Ectodermal cell (in vitro differentiated cells): ENCODE measurements around the gene TSGA10IP.

Experiments used
- H3K27ac ChIP-seq: 2 replicates; pipeline ENCODE4 v1.7.0; 2013; ENCODE audit warnings: mild to moderate bottlenecking, low read depth, low read length; ENCODE audit not compliant: insufficient read depth, poor library complexity, severe bottlenecking
- H3K27me3 ChIP-seq: 2 replicates; pipeline ENCODE4 v1.7.0; 2013; ENCODE audit warnings: mild to moderate bottlenecking, low read length; ENCODE audit not compliant: insufficient read depth, control insufficient read depth, poor library complexity, severe bottlenecking
- H3K36me3 ChIP-seq: one replicate; pipeline ENCODE4 v1.7.0; 2013; ENCODE audit warnings: low read length; ENCODE audit not compliant: control insufficient read depth, insufficient read depth
- H3K4me1 ChIP-seq: one replicate; pipeline ENCODE4 v1.7.0; 2013; ENCODE audit warnings: low read length; ENCODE audit not compliant: control insufficient read depth, insufficient read depth
- H3K4me3 ChIP-seq: 2 replicates; pipeline ENCODE4 v1.7.0; 2013; ENCODE audit warnings: low read depth, low read length, control low read depth; ENCODE audit not compliant: insufficient read depth
- H3K9me3 ChIP-seq: 2 replicates; pipeline ENCODE4 v1.7.0; 2013; ENCODE audit warnings: mild to moderate bottlenecking, low read length, moderate library complexity; ENCODE audit not compliant: control insufficient read depth
- WGBS, 2 experiments: methylation state at CpG; one replicate each; pipeline ENCODE4 v1.1.7; 2013; ENCODE audit warnings: missing lambda C conversion rate in 2 of 2; 5-methylcytosine and 5-hydroxymethylcytosine counted together

TSGA10IP gene

GRCh38 chr11:65903715-65904114, 41.6 kb upstream of the TSGA10IP start:
- Histone ChIP-seq H3K27ac (no peak overlapping the region), H3K27me3 (peaks cover 58% of the 10 kb centered on the region), H3K4me3 (no peak overlapping the region), H3K4me1 (peaks cover 5% of the 10 kb centered on the region), H3K36me3 (no peaks in the 10 kb centered on the region), H3K9me3 (no peaks in the 10 kb centered on the region)
- 78 to 80% methylated on average over 8 of the region's 8 CpGs for WGBS, 2 experiments

GRCh38 chr11:65906602-65907001, 38.7 kb upstream of the TSGA10IP start:
- H3K4me3 ChIP-seq: no peak overlapping the region
- no peaks in the 10 kb centered on the region for H3K9me3 ChIP-seq
- peaks cover 33% of the 10 kb centered on the region for H3K27me3 ChIP-seq
- H3K4me1 ChIP-seq: no peaks in the 10 kb centered on the region
- no peaks in the 10 kb centered on the region for H3K36me3 ChIP-seq
- WGBS, 2 experiments: 83 to 94% methylated on average over 5 of the region's 5 CpGs
- H3K27ac ChIP-seq: no peak overlapping the region

GRCh38 chr11:65907878-65908277, 37.4 kb upstream of the TSGA10IP start:
- WGBS, 2 experiments: 86 to 91% methylated on average over 6 of the region's 6 CpGs
- Histone ChIP-seq H3K27me3 (peaks cover 20% of the 10 kb centered on the region), H3K27ac (no peak overlapping the region)

GRCh38 chr11:65911682-65912568, 33.4 kb upstream of the TSGA10IP start:
- H3K4me1 ChIP-seq: no peaks in the 10 kb centered on the region
- no peak overlapping the region for H3K27ac ChIP-seq

More at GRCh38 chr11:65907878-65908277, 37.4 kb upstream of the TSGA10IP start:
- H3K4me3 ChIP-seq: no peak overlapping the region
- H3K36me3 ChIP-seq: no peaks in the 10 kb centered on the region
- no peaks in the 10 kb centered on the region for H3K4me1 ChIP-seq
- no peaks in the 10 kb centered on the region for H3K9me3 ChIP-seq

GRCh38 chr11:65912845-65913244, 32.4 kb upstream of the TSGA10IP start:
- no peak overlapping the region for H3K4me3 ChIP-seq
- H3K27me3 ChIP-seq: peaks cover 4% of the 10 kb centered on the region
- no peaks in the 10 kb centered on the region for H3K4me1 ChIP-seq
- WGBS, 2 experiments: 86 to 91% methylated on average over 4 of the region's 4 CpGs
- no peaks in the 10 kb centered on the region for H3K9me3 ChIP-seq
- H3K36me3 ChIP-seq: no peaks in the 10 kb centered on the region
- no peak overlapping the region for H3K27ac ChIP-seq

More at GRCh38 chr11:65911682-65912568, 33.4 kb upstream of the TSGA10IP start:
- Histone ChIP-seq H3K9me3 (no peaks in the 10 kb centered on the region), H3K27me3 (peaks cover 10% of the 10 kb centered on the region), H3K36me3 (no peaks in the 10 kb centered on the region), H3K4me3 (no peak overlapping the region)
- WGBS, 2 experiments: 43% methylated on average over 14 of the region's 14 CpGs

- no peaks in the 10 kb centered on the region for H3K36me3 ChIP-seq
- H3K9me3 ChIP-seq: no peaks in the 10 kb centered on the region
- WGBS, 2 experiments: 76 to 81% methylated on average over 10 of the region's 10 CpGs
- no peak overlapping the region for H3K4me3 ChIP-seq
- H3K4me1 ChIP-seq: no peaks in the 10 kb centered on the region
- peak overlapping the region; percentile 16 for H3K27ac ChIP-seq
- H3K27me3 ChIP-seq: no peaks in the 10 kb centered on the region
Observed at GRCh38 chr11:65915101-65915820, 30.0 kb upstream of the TSGA10IP start.

GRCh38 chr11:65915821-65916251, 29.4 kb upstream of the TSGA10IP start:
- no peaks in the 10 kb centered on the region for H3K36me3 ChIP-seq
- H3K27ac ChIP-seq: no peak overlapping the region
- no peaks in the 10 kb centered on the region for H3K4me1 ChIP-seq
- H3K27me3 ChIP-seq: no peaks in the 10 kb centered on the region
- H3K4me3 ChIP-seq: no peak overlapping the region
- 62 to 67% methylated on average over 13 of the region's 13 CpGs for WGBS, 2 experiments
- H3K9me3 ChIP-seq: no peaks in the 10 kb centered on the region

- Histone ChIP-seq H3K36me3 (no peaks in the 10 kb centered on the region), H3K9me3 (no peaks in the 10 kb centered on the region), H3K4me1 (no peaks in the 10 kb centered on the region), H3K27ac (no peak overlapping the region), H3K27me3 (no peaks in the 10 kb centered on the region), H3K4me3 (no peak overlapping the region)
- WGBS, 2 experiments: 83 to 89% methylated on average over 7 of the region's 7 CpGs
Observed at GRCh38 chr11:65916391-65916790, 28.9 kb upstream of the TSGA10IP start.

- Histone ChIP-seq H3K27me3 (no peaks in the 10 kb centered on the region), H3K4me1 (no peaks in the 10 kb centered on the region), H3K4me3 (no peak overlapping the region), H3K9me3 (no peaks in the 10 kb centered on the region), H3K36me3 (no peaks in the 10 kb centered on the region), H3K27ac (no peak overlapping the region)
- 93 to 99% methylated on average over 3 of the region's 3 CpGs for WGBS, 2 experiments
Observed at GRCh38 chr11:65917077-65917433, 28.2 kb upstream of the TSGA10IP start.
